OCI-LY3 (cell line): ENCODE measurements around the gene PSMC3IP.

Experiments used
- CTCF ChIP-seq: fragments of 200-600, 300-600 bp; sonication (generic); IDR thresholded peaks from 2 replicates; pipeline ENCODE4 v1.5.1; 2014; ENCODE audit warnings: antibody characterized with exemption, low read length, low read depth
- EZH2phosphoT487 ChIP-seq: fragments of 200-600 bp; shearing (Covaris generic); IDR thresholded peaks from 2 replicates; pipeline ENCODE4 v1.6.1; 2018; ENCODE audit warnings: antibody characterized with exemption, mixed run types, low read depth

GRCh38 chr17:42555122-42555622, 22.4 kb downstream of the PSMC3IP start:
- TF ChIP-seq CTCF (no peak), EZH2phosphoT487 (no peak)
